Measurements from ENCODE around the gene CFD.
"Not testable (repeated sequence)": the region's sequence is repeated elsewhere in the genome, so short reads cannot be mapped to it uniquely, and the experiment has no call there.

Gene CFD

GRCh38 chr19:858868-859843 lies at the start of gene CFD:
Gene CFD, plus strand, starts transcription at chr19:859664. Its CDS starts 26 bp downstream, at chr19:859690.
- no peak for DNase-seq

- no peak for DNase-seq
Observed at GRCh38 chr19:810077-810855, 49.2 kb upstream of the CFD start.

GRCh38 chr19:810883-811489 lies 48.5 kb upstream of the CFD start:
- no peak for DNase-seq

- no peak for DNase-seq
Observed at GRCh38 chr19:811506-812048, 47.9 kb upstream of the CFD start.

GRCh38 chr19:812049-812746 lies 47.3 kb upstream of the CFD start:
- no peak for DNase-seq

GRCh38 chr19:812747-813218 lies 46.7 kb upstream of the CFD start:
- no peak for DNase-seq

- no peak for DNase-seq
Observed at GRCh38 chr19:813219-814151, 46.0 kb upstream of the CFD start.

- DNase-seq: no peak
Observed at GRCh38 chr19:814152-815078, 45.0 kb upstream of the CFD start.

- no peak for DNase-seq
Observed at GRCh38 chr19:815079-815774, 44.2 kb upstream of the CFD start.

- DNase-seq: no peak
Observed at GRCh38 chr19:815775-816499, 43.5 kb upstream of the CFD start.

- no peak for DNase-seq
Observed at GRCh38 chr19:816500-816857, 43.0 kb upstream of the CFD start.

GRCh38 chr19:820212-820611 lies 39.3 kb upstream of the CFD start:
- not testable (repeated sequence) for DNase-seq

- DNase-seq: no peak
Observed at GRCh38 chr19:821231-821824, 38.1 kb upstream of the CFD start.

GRCh38 chr19:821825-822503 lies 37.5 kb upstream of the CFD start, which contains the start of gene PLPPR3:
Gene PLPPR3, minus strand, starts transcription at chr19:821955. Its CDS starts 396 bp downstream, at chr19:821559.
- DNase-seq: no peak

- no peak for DNase-seq
Observed at GRCh38 chr19:823565-824121, 35.8 kb upstream of the CFD start.

GRCh38 chr19:824885-825284 lies 34.6 kb upstream of the CFD start:
- DNase-seq: no peak

Data from cerebellar nuclear complex (tissue), 1 donor.